ENCODE results near the gene SETDB1. TPM values are rescaled to one million over a fixed set of nuclear protein-coding genes. Genes with fewer than 3 reads are reported as not detected.

Gene SETDB1
- polyA plus RNA-seq, 1 of the 3 experiments (the other 2 are of a cell fraction) = 29.9 TPM

GRCh38 chr1:150970808-150971582 is 44.8 kb downstream of the SETDB1 start:
- no peaks in the 10 kb centered on the region for H3K9me2 ChIP-seq
- H3K79me2 ChIP-seq (ENCODE audit: insufficient read depth) = peaks cover 79% of the 10 kb centered on the region
- peak overlapping the region in 1 of 2 experiments; percentile 54; a peak in 1 of 4 replicates for H3K27ac ChIP-seq (ENCODE audit: low read depth in 2 of 2, low read length in 1 of 2)
- H3K4me3 ChIP-seq (ENCODE audit: low read depth in 2 of 2, low read length in 1 of 2) = no peak overlapping the region
- POLR2A ChIA-PET = interaction anchor here (0.6 to 1.6 kb wide), 2 partner anchors 12 to 279 kb away, joined by 3 to 4 read pairs; no protein-coding TSS in a partner anchor
- no peaks in the 10 kb centered on the region for H3K9me3 ChIP-seq
- H4K20me1 ChIP-seq (ENCODE audit: insufficient read depth) = peaks cover 53% of the 10 kb centered on the region
- peaks cover 9% of the 10 kb centered on the region for H3F3A ChIP-seq (replicated peaks; ENCODE audit: insufficient read depth)
- peaks cover 21 to 31% of the 10 kb centered on the region in 2 experiments for H3K4me1 ChIP-seq (ENCODE audit: control insufficient read depth in 1 of 2, insufficient read depth in 2 of 2, low read depth in 1 of 2, low read length in 1 of 2)
- no peak overlapping the region for H3K9ac ChIP-seq
- TF ChIP-seq FOXM1 (IDR thresholded peaks at IDR 0.05; ENCODE audit: low read depth) (no peak), USF2 (IDR thresholded peaks at IDR 0.05; ENCODE audit: borderline replicate concordance, low read depth, low read length) (no peak)
- H3K27me3 ChIP-seq (ENCODE audit: insufficient read depth) = no peaks in the 10 kb centered on the region
- no peak for DNase-seq
- CTCF ChIA-PET = interaction anchor here (1.0 to 2.2 kb wide), 4 partner anchors 8 to 36 kb away, joined by 3 to 12 read pairs (median 5); partner anchors contain the start of genes ANXA9 and MINDY1
- 78% methylated on average over 11 of the region's 11 CpGs for WGBS (ENCODE audit: low lambda C conversion rate)
- no peak overlapping the region for H2AFZ ChIP-seq (ENCODE audit: low read depth)
- peak overlapping the region; percentile 89 for H3K4me2 ChIP-seq
- peaks cover 26 to 30% of the 10 kb centered on the region in 2 experiments for H3K36me3 ChIP-seq (replicated peaks in 1 of 2; ENCODE audit: control insufficient read depth in 1 of 2, insufficient read depth in 2 of 2, low read length in 1 of 2)

GRCh38 chr1:150971583-150972416 is 45.6 kb downstream of the SETDB1 start:
- Histone ChIP-seq H3K9ac (peak overlapping the region; percentile 92; the same call in 1 of the 2 replicates), H3K27ac (ENCODE audit: low read depth in 2 of 2, low read length in 1 of 2) (peak overlapping the region in 1 of 2 experiments; percentile 54; a peak in 2 of 4 replicates), H2AFZ (ENCODE audit: low read depth) (no peak overlapping the region), H3K79me2 (ENCODE audit: insufficient read depth) (peaks cover 79% of the 10 kb centered on the region), H3K9me3 (no peaks in the 10 kb centered on the region), H4K20me1 (ENCODE audit: insufficient read depth) (peaks cover 53% of the 10 kb centered on the region), H3F3A (replicated peaks; ENCODE audit: insufficient read depth) (peaks cover 14% of the 10 kb centered on the region), H3K36me3 (replicated peaks in 1 of 2; ENCODE audit: control insufficient read depth in 1 of 2, insufficient read depth in 2 of 2, low read length in 1 of 2) (peaks cover 18 to 22% of the 10 kb centered on the region in 2 experiments), H3K4me3 (ENCODE audit: low read depth in 2 of 2, low read length in 1 of 2) (peak overlapping the region in 1 of 2 experiments; percentile 79; a peak in 2 of 4 replicates), H3K4me2 (peak overlapping the region; percentile 89), H3K4me1 (ENCODE audit: control insufficient read depth in 1 of 2, insufficient read depth in 2 of 2, low read depth in 1 of 2, low read length in 1 of 2) (peaks cover 29 to 31% of the 10 kb centered on the region in 2 experiments), H3K9me2 (no peaks in the 10 kb centered on the region), H3K27me3 (ENCODE audit: insufficient read depth) (no peaks in the 10 kb centered on the region)
- ChIA-PET POLR2A (interaction anchor here (1.6 kb wide), 1 partner anchor 13 kb away, joined by 4 read pairs; no protein-coding TSS in a partner anchor), CTCF (interaction anchor here (1.0 to 17.0 kb wide), 3 partner anchors 7 to 28 kb away, joined by 3 to 371 read pairs (median 3); partner anchors contain the start of gene MINDY1)
- DNase-seq = peak; percentile 39
- 76% methylated on average over 5 of the region's 6 CpGs for WGBS (ENCODE audit: low lambda C conversion rate)
- TF ChIP-seq CTCF (IDR thresholded peaks at IDR 0.05) (0 out of 2 replicates have a peak, but pooled peaks have one; percentile 23), TEAD4 (IDR thresholded peaks at IDR 0.05; ENCODE audit: borderline replicate concordance, insufficient read depth) (no peak)
